Cardiac fibroblast (primary cell): ENCODE results near the gene ZBTB38.

Source experiments
- DNase-seq, 2 donors: peaks; one replicate each; pipeline versions ENCODE4 v3.0.0 to v3.0.0-alpha.2; 2010; ENCODE audit warnings: low read depth in 2 of 2
- H3K4me3 ChIP-seq, 2 donors: replicated peaks in 1 of 2; 1 replicate in 1 of 2; 2 replicates in 1 of 2; pipeline ENCODE4 v1.5.1; 2011; ENCODE audit warnings: low read depth in 2 of 2, low read length in 2 of 2, mild to moderate bottlenecking in 2 of 2, moderate library complexity in 1 of 2
- TF ChIP-seq, protein P1 (sequence below): IDR thresholded peaks from one replicate; pipeline ENCODE4 v1.5.1; 2011; ENCODE audit warnings: low read depth, mild to moderate bottlenecking, low read length, inconsistent platforms

ZBTB38 gene

DNA sequence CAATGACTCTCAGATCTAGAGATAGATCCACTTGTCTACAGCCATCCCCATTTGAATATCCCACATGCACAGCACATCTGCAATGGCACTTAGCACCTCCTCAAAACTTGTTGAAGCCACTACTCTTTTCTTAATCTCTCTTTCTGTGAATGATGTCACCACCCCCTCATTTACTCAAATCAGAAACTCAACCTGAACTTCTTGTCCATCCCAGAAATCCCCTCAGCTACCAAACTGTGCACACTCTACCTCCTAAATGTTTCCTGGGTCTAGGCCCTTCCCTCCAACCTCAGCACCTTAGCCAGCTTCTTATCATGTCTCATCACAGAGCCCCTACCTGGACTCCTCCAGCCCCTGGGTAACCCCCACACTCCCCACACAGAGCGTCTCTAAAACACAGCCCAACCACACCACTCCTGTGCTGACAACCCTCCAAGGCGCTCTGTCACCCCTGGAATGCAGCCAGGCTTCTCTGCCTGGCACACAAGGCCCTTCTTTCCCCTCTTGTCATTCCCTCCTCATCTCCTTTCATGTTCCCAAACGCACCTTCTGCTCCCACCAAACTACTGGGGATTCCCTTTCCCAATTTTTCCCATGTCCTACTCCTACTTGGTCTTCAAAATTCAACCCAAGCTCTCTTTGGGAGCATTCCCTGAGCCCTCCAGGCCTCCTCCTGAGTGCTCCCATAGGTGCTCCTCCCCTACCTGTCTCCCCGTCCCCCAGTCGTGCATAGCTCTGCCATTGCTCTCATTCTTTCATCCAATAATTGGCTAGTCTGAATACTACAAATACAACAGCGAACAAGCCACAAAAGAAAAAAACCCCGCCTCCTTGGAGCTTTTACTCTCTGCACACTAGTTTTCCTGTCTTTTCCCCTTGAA lies 39.8 kb upstream of the ZBTB38 start:
- DNase-seq: no peak
- H3K4me3 ChIP-seq: no peak overlapping the region

DNA sequence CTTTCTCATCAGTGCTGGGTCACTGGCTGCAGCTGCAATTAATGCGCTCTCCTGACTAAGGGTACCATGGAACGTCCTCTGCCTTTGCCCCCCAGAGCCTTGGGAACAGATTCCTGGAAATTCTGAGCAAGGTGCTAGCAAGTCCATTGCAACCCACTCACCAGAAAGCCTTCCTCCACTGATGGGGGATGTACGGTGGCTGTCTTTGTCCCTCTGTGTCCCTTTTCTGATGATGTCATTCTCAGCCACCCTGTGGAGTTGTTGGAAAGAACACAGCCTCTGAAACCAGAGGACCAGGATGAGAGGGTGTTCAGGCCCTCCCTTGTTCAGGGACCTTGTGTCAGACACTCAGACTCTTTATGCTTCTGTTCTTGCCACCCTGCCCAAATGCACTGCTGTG lies 38.1 kb upstream of the ZBTB38 start:
- no peak for DNase-seq
- no peak overlapping the region for H3K4me3 ChIP-seq
- TF ChIP-seq, protein P1, sequence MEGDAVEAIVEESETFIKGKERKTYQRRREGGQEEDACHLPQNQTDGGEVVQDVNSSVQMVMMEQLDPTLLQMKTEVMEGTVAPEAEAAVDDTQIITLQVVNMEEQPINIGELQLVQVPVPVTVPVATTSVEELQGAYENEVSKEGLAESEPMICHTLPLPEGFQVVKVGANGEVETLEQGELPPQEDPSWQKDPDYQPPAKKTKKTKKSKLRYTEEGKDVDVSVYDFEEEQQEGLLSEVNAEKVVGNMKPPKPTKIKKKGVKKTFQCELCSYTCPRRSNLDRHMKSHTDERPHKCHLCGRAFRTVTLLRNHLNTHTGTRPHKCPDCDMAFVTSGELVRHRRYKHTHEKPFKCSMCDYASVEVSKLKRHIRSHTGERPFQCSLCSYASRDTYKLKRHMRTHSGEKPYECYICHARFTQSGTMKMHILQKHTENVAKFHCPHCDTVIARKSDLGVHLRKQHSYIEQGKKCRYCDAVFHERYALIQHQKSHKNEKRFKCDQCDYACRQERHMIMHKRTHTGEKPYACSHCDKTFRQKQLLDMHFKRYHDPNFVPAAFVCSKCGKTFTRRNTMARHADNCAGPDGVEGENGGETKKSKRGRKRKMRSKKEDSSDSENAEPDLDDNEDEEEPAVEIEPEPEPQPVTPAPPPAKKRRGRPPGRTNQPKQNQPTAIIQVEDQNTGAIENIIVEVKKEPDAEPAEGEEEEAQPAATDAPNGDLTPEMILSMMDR: no peak

More for the DNA sequence above, 39.8 kb upstream of the ZBTB38 start:
- TF ChIP-seq, protein P1: no peak

DNA sequence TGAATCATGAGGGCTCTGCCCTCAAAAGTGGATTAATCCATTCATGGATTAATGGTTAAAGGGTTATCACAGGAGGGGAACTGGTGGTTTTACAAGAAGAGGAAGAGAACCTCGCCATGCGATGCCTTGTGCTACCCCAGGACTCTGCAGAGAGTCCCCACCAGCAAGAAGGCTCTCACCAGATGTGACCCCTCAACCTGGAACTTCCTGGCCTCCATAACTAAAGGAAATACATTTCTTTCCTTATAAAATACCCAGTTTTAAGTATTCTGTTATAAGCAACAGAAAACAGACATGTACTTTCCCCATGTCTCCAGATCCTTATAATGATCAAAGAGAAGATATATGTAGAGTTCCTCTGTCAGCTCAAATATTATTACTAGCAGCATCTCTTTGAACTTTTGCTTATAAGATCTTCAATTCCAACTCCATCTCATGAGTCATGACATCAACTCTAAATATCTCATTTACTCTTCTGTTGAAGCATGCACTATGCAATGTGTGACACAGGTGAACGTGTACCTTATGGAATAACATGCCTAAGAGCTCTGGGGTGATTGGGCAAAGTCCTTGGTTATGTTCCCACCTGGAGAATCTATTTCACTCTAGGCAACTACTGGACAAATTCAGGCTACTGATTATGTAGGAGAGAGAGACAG lies 37.5 kb upstream of the ZBTB38 start:
- H3K4me3 ChIP-seq: no peak overlapping the region
- peak in 1 of 2 donors; percentile 51 for DNase-seq
- TF ChIP-seq, protein P1: no peak

DNA sequence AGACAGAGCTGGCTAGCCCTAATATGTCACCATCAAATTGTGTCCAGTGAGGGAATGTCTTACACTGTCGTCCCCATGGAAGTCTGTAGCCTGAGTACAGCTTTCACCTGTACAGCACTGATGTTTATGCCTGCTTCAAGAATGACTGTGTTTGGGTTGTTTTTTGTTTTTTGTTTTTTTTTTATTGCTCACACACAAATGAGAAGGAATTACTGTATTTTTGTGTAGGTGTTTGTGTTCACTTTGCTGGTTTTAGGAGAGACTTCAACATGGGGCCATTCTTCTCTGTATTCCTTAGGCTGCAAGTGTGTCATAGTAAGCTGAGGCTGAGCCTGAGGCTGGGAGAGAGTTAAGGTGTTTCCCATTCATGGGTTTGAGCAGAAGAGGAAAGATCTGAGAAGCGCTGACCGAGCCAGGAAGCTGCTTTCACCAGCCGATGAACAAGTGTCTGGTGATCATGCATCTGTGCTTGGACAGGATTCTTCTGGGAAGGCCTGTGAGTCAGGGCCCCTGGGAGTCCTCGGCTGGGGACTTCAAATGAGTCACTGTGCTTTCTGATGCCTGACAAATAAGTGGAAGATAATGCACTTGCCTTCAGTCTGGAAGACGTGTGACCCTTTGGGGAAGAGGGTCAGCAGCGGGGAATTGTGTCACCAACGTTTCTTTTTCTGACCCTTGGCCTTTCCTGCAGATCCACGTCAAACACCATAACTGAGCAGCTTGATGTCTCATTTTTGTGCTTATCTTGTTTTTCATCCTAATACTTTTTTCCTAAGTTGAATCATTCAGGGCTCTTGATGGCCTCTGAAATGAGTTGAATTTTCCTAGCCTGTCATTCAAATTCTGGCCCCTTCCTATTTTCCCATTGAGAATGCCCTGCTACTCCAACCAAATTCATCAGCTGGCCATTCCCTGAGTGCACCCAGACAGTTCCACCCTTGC lies 36.7 kb upstream of the ZBTB38 start:
- H3K4me3 ChIP-seq: no peak overlapping the region
- peak; percentile 94 to 100 for DNase-seq
- TF ChIP-seq, protein P1: no peak

DNA sequence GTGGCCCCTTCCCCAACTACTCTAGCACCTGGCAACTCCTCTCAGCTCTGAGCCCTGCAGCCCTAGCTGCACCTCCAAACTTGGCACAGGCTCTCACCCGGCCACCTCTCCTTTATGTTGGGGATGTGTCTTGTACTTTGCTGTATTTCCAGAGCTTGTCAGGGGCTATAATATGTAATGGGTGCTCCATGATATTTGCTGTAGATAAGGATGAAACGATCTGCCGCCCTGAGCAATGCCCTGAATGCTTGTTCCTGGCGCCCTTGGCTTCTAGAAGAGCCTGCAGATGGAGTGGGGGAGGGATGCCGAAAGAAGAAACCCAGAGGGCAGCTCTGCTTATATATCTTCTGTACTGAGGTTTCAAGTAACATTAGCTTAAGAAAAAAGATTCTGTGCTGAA lies 35.9 kb upstream of the ZBTB38 start:
- H3K4me3 ChIP-seq: no peak overlapping the region
- DNase-seq: no peak
- TF ChIP-seq, protein P1: no peak

DNA sequence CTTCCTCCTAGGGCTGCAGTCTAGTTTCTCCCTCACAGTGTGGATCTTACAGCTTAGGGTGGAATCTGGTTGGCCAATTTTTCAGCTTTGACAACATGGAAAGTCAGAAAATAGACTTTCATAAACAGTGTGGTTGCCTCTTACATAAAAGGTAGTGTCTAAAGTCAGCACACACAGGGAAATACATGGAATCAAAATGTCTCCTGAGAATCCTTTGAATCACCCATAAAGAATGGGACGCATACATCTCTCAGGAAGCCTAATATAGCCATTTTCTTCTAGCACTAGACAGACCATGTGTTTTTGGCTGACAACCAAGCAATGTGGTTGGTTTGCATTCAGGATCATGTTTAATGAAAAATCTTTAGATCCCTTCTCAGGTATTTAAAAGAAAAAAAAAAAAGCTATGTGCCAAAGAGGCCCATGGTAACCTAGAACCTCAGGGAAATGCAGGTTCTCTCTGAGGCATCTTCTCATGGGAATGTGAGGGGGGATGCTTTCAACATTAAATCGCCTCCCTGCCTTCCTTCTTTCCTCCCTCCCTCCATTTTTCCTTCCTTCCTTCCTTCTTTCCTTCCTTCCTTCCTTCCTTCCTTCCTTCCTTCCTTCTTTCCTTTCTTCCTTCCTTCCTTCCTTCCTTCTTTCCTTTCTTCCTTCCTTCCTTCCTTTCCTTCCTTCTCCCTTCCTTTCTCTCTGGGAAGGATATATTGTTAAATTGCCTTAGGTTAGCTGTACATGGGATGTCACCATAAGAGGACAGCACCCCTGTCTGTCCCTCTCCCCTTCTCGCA lies 34.3 kb upstream of the ZBTB38 start:
- no peak overlapping the region for H3K4me3 ChIP-seq
- TF ChIP-seq, protein P1: no peak
- DNase-seq: peak in 1 of 2 donors; percentile 89
